Daoy (cell line): Measurements from ENCODE around the gene TTLL10. TPM values are rescaled to one million over a fixed set of nuclear protein-coding genes. Genes with fewer than 3 reads are reported as not detected.
A peak's percentile ranks its signal among the peaks of the same experiment; 100 is the strongest.

Source experiments
- DNase-seq: peaks from one replicate; pipeline ENCODE4 v3.0.0-alpha.2; 2015; ENCODE audit warnings: low read depth
- total RNA-seq: library from RNA; depleted of rRNA; stranded (reverse); fragments of >200 nt; shearing (Covaris generic); gene quantifications from 2 replicates; pipeline ENCODE4 v1.2.3, GENCODE V29; 2014

Gene TTLL10
- total RNA-seq, 1 experiment from 2014 or later = not detected

- no peak for DNase-seq
Observed at GRCh38 chr1:1221887-1222574, 48.4 kb downstream of the TTLL10 start.

- no peak for DNase-seq
Observed at GRCh38 chr1:1222575-1223225, 49.0 kb downstream of the TTLL10 start.

GRCh38 chr1:1223321-1223720, 49.6 kb downstream of the TTLL10 start:
- no peak for DNase-seq

GRCh38 chr1:1223891-1224290, 50.2 kb downstream of the TTLL10 start:
- no peak for DNase-seq

GRCh38 chr1:1225238-1225845, 51.7 kb downstream of the TTLL10 start:
- DNase-seq = no peak

GRCh38 chr1:1225913-1226312, 52.2 kb downstream of the TTLL10 start:
- no peak for DNase-seq

- DNase-seq = no peak
Observed at GRCh38 chr1:1226566-1227362, 53.1 kb downstream of the TTLL10 start.

- no peak for DNase-seq
Observed at GRCh38 chr1:1227386-1227785, 53.7 kb downstream of the TTLL10 start.

- DNase-seq = no peak
Observed at GRCh38 chr1:1228187-1228586, 54.5 kb downstream of the TTLL10 start.

- DNase-seq = no peak
Observed at GRCh38 chr1:1228596-1229321, 55.1 kb downstream of the TTLL10 start.

- DNase-seq = no peak
Observed at GRCh38 chr1:1229770-1230169, 56.1 kb downstream of the TTLL10 start.

GRCh38 chr1:1230656-1231399, 57.1 kb downstream of the TTLL10 start:
- peak; percentile 59 for DNase-seq

- peak; percentile 98 for DNase-seq
Observed at GRCh38 chr1:1231400-1232207, 57.9 kb downstream of the TTLL10 start, which contains the start of gene SDF4. TSS of gene SDF4 (minus strand) at chr1:1232001. CDS start at chr1:1228772, 3,229 bp downstream.

GRCh38 chr1:1232208-1232795, 58.6 kb downstream of the TTLL10 start, which contains the start of gene B3GALT6:
TSS of gene B3GALT6 (plus strand) at chr1:1232237. CDS start at chr1:1232279, 42 bp downstream.
- no peak for DNase-seq

- DNase-seq = no peak
Observed at GRCh38 chr1:1232796-1233566, 59.3 kb downstream of the TTLL10 start.

GRCh38 chr1:1233567-1233892, 59.9 kb downstream of the TTLL10 start:
- DNase-seq = no peak

- no peak for DNase-seq
Observed at GRCh38 chr1:1234180-1234808, 60.6 kb downstream of the TTLL10 start.
